Colonic mucosa (tissue), 4 donors: Measurements from ENCODE around the gene HCFC1R1. TPM values are rescaled to one million over a fixed set of nuclear protein-coding genes. Genes with fewer than 3 reads are reported as not detected.

Experiments used
- DNase-seq: peaks from one replicate; pipeline ENCODE4 v3.0.0-alpha.2; 2020
- H3K27ac ChIP-seq: fragments of 200-600 bp; one replicate; pipeline ENCODE4 v1.8.0; 2021
- H3K27me3 ChIP-seq: fragments of 200-600 bp; one replicate; pipeline ENCODE4 v1.8.0; 2021
- H3K36me3 ChIP-seq: fragments of 200-600 bp; one replicate; pipeline ENCODE4 v1.8.0; 2021
- H3K4me1 ChIP-seq: fragments of 200-600 bp; one replicate; pipeline ENCODE4 v1.8.0; 2021; ENCODE audit warnings: mild to moderate bottlenecking
- H3K4me3 ChIP-seq: fragments of 200-600 bp; one replicate; pipeline ENCODE4 v1.8.0; 2021
- H3K9ac ChIP-seq, 2 donors: one replicate each; pipeline ENCODE4 v1.7.0; 2013; ENCODE audit warnings: control low read depth in 2 of 2, low read depth in 2 of 2, low read length in 2 of 2
- H3K9me3 ChIP-seq: fragments of 200-600 bp; one replicate; pipeline ENCODE4 v1.8.0; 2021
- intact Hi-C: fragments of 100-400 bp; cut with DNase I; formaldehyde crosslinking; loops from one replicate; pipeline ENCODE4 v1.14.1; 2022
- total RNA-seq, 2 donors: library from RNA; stranded (reverse); fragmentation: NEBNext Ultra II Directional in 1 of 2; extraction: Animal tissue kit (Norgen Biotek cat#: 25700) in 1 of 2; gene quantifications; one replicate each; pipeline ENCODE4 v1.2.1, GENCODE V29; 2021
- TF ChIP-seq, protein P1 (sequence below): fragments of 200-600 bp; IDR thresholded peaks from one replicate; pipeline ENCODE4 v1.8.0; 2022; ENCODE audit warnings: antibody characterized with exemption, mild to moderate bottlenecking
- donor health status: healthy.
- donor health status: DM: no; HTN: no; CAD: no.
- donor health status: DM: no; HTN: no; CAD: no.

HCFC1R1 gene
- total RNA-seq, 2 donors from 2014 or later = 28.7 to 30.0 TPM

DNA sequence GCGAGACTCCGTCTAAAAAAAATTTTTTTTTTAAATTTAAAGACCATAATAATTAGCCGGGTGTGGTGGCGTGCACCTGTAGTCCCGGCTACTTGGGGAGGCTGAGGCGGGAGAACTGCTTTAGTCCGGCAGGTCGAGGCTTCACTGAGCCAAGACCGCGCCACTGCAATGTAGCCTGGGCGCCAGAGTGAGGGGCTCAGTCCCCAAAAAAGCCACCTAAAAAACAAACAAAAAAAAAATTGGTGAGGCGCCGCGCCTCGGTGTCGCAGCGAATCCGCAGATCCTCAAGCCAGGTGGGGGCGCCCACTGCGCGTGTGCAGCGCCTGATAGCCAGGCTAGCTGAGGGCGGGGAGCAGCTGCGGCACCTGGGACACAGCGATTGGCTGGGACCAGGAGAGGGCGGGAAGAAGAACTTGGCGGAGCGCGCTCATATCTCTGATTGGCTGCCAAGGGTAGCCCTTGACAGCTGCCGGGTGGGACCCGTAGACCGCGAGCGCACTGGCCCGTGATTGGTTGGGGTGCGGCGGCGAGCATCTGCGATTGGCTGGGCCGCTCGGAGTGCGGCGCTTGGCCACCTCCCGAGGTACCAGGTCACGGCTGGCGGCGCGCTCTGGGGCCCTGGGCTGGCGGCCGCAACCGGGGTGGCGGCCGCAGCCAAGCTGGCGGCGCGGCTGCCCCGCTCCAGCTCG lies 20.0 kb downstream of the HCFC1R1 start:
- Histone ChIP-seq H3K36me3 (no peaks in the 10 kb centered on the region), H3K4me1 (peaks cover 16% of the 10 kb centered on the region), H3K9me3 (no peaks in the 10 kb centered on the region), H3K27me3 (no peaks in the 10 kb centered on the region), H3K4me3 (no peak overlapping the region), H3K9ac (no peak overlapping the region), H3K27ac (no peak overlapping the region)
- TF ChIP-seq, protein P1, sequence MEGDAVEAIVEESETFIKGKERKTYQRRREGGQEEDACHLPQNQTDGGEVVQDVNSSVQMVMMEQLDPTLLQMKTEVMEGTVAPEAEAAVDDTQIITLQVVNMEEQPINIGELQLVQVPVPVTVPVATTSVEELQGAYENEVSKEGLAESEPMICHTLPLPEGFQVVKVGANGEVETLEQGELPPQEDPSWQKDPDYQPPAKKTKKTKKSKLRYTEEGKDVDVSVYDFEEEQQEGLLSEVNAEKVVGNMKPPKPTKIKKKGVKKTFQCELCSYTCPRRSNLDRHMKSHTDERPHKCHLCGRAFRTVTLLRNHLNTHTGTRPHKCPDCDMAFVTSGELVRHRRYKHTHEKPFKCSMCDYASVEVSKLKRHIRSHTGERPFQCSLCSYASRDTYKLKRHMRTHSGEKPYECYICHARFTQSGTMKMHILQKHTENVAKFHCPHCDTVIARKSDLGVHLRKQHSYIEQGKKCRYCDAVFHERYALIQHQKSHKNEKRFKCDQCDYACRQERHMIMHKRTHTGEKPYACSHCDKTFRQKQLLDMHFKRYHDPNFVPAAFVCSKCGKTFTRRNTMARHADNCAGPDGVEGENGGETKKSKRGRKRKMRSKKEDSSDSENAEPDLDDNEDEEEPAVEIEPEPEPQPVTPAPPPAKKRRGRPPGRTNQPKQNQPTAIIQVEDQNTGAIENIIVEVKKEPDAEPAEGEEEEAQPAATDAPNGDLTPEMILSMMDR = peak; percentile 54
- intact Hi-C loops = loop anchor here (2.0 kb wide), 1 partner anchor 25 kb away; no protein-coding TSS in a partner anchor
- DNase-seq = peak; percentile 97

DNA sequence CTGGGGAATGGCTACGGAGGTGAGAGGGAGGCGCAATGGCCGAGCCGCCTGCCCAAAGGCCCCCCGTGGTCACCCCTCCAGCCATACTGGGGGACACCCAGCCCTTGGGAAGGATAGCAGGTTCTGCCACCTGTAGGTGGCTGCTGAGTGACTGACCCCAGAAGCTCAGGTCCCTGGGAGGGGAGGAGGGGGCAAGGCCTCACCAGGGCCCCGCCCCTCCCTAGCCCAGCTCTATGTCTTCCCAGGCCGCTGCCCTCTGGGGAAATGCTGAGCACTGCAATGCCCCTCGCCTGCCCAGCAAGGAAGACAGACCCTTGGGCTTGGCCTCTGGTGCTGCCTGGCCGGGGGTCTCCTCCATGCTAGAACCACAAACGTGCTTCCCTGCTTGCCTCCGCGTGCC lies 22.4 kb downstream of the HCFC1R1 start:
- intact Hi-C loops = no loop called here
- no peak overlapping the region for H3K4me3 ChIP-seq
- H3K9me3 ChIP-seq = no peaks in the 10 kb centered on the region
- H3K9ac ChIP-seq = no peak overlapping the region
- H3K27me3 ChIP-seq = no peaks in the 10 kb centered on the region
- H3K36me3 ChIP-seq = no peaks in the 10 kb centered on the region
- H3K4me1 ChIP-seq = no peaks in the 10 kb centered on the region
- TF ChIP-seq, protein P1 = no peak
- no peak overlapping the region for H3K27ac ChIP-seq
- no peak for DNase-seq

DNA sequence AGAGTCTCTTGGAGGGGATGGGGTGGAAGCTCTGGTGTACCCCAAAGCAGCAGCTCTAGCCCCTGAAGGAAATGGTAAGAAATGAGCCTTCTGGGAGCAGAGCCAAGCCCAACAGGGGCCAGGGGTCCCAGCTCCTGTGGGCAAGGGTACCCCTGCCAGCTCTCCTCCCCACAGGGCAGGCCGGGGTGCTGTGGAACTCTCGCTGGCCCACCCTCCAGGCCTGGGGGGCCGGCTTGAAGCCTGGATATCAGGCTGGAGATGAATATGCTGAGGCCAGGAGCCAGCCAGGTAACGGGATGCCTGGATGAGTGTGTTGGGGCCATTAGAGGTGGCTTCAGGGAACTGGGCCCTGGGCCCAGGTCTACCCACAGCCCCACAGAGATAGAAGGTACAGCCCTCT lies 23.2 kb downstream of the HCFC1R1 start:
- DNase-seq = no peak
- Histone ChIP-seq H3K27ac (no peak overlapping the region), H3K9me3 (no peaks in the 10 kb centered on the region), H3K36me3 (no peaks in the 10 kb centered on the region), H3K4me3 (no peak overlapping the region), H3K9ac (no peak overlapping the region), H3K4me1 (no peaks in the 10 kb centered on the region), H3K27me3 (no peaks in the 10 kb centered on the region)
- TF ChIP-seq, protein P1 = no peak
- intact Hi-C loops = no loop called here

DNA sequence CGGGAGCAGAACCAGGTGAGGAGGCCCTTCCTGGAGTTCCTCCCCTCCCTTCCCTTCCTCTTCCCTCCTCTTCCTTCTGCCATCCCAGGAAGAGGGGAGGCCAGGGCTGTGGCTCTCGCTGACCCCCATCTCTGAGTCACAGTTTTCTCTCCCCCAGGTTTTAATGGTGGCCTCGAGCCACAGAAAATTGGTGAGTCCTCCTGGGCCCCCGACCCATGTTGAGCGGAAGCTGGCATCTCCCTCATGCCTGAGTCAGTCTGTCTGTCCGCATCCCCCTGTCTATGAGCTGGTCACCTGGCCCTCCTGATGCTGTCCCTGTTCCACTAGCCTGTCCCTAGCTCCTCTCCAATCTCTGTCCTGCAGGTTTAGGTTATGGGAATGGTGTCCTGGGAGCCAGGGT lies 23.8 kb downstream of the HCFC1R1 start:
- Histone ChIP-seq H3K27ac (no peak overlapping the region), H3K9me3 (no peaks in the 10 kb centered on the region), H3K9ac (no peak overlapping the region), H3K4me3 (no peak overlapping the region), H3K27me3 (no peaks in the 10 kb centered on the region), H3K4me1 (no peaks in the 10 kb centered on the region), H3K36me3 (no peaks in the 10 kb centered on the region)
- TF ChIP-seq, protein P1 = no peak
- intact Hi-C loops = no loop called here
- no peak for DNase-seq

DNA sequence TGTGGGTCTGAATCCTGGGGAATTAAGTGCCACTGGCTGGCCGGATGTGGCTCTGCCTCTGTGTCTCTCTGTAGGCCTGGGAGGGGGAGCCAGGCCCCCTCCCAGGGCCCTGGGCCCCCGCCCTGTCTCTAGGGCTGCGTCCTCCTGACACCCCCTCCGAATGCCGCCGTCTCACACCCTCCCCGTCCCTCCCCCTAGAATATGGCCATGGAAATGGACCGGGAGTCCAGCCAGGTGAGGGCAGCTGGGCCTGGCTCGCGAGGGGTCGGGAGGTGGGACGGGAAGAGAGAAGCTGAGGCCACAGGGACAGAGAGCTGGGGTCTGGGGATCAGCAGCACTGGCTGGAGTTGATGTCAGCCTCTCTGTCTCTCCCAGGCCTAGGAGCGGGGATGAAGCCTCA lies 27.4 kb downstream of the HCFC1R1 start:
- H3K27me3 ChIP-seq = no peaks in the 10 kb centered on the region
- TF ChIP-seq, protein P1 = no peak
- H3K27ac ChIP-seq = no peak overlapping the region
- intact Hi-C loops = no loop called here
- H3K4me1 ChIP-seq = no peaks in the 10 kb centered on the region
- no peaks in the 10 kb centered on the region for H3K36me3 ChIP-seq
- H3K4me3 ChIP-seq = no peak overlapping the region
- no peaks in the 10 kb centered on the region for H3K9me3 ChIP-seq
- no peak for DNase-seq
- no peak overlapping the region for H3K9ac ChIP-seq
